ENCODE data around the gene SNAPC4. TPM values are rescaled to one million over a fixed set of nuclear protein-coding genes. Genes with fewer than 3 reads are reported as not detected.
A peak's percentile ranks its signal among the peaks of the same experiment; 100 is the strongest.
"Not testable (repeated sequence)": the region's sequence is repeated elsewhere in the genome, so short reads cannot be mapped to it uniquely, and the experiment has no call there.

Gene SNAPC4
- polyA plus RNA-seq, 3 donors: 4.3 to 6.7 (median 4.9) TPM

DNA sequence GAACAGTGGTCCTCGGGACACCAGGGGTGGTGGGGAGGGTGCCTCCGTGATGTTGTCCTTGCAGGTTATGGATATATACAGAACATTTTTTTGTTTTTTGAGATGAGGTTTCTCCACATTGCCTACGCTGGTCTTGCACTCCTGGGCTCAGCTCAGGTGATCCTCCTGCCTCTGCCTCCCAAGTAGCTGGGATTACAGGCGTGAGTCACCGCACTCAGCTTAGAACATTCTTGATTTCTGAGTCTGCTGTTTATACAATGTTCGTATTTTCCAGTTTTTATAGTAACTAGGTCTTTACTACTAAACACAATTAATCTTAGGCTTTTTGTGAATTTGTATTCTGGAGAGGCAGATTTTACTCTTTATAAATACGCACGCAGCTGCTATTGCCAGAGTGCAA is 16.5 kb upstream of the SNAPC4 start:
- no peak overlapping the region for H3K27ac ChIP-seq (ENCODE audit: low read depth, low read length)
- 96 to 98% (median 96%) methylated on average over 8 of the region's 8 CpGs for WGBS, 3 donors

DNA sequence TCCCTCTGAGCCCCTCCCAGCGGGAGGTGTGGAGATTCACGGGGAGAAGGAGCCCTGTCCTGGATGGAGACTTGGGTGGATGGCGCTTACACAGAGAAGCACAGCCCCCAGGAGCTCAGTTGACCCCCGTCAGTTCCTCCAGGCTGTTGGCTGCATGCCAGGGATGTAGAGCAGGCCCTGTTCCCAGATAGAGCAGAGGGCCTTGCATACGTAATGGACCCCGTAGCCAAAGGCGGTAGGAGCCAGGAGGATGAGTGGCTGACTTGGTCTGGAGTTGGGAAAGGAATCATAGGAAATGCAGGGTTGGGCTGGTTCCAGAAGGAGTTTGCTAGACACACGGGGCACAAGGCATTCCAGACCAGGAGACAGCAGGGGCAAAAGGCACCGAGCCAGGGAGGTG is 13.0 kb upstream of the SNAPC4 start:
- H3K27ac ChIP-seq (ENCODE audit: low read depth, low read length): no peak overlapping the region
- WGBS, 3 donors: 66 to 73% (median 69%) methylated on average over 9 of the region's 9 CpGs

DNA sequence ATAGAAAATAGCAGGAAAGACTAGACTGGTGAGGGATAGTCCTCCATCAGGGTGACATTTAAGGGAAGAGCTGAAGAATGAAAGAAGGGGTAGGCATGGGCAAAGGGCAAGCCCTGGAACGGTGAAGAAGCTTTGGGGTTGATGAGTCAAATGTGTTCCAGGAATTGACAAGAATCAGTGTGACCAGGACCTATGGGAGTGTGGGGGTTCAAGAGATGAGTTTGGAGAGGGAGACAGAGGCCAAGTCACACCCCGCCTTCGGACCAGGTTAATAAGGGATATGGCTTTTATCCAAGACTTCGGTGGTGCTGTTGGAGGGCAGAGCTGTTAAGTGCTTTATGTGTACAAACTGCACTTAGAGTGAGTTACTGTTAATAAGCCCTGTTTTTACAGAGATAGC is 11.4 kb upstream of the SNAPC4 start:
- 21 to 49% (median 48%) methylated on average over 4 of the region's 4 CpGs for WGBS, 3 donors
- no peak overlapping the region for H3K27ac ChIP-seq (ENCODE audit: low read depth, low read length)

DNA sequence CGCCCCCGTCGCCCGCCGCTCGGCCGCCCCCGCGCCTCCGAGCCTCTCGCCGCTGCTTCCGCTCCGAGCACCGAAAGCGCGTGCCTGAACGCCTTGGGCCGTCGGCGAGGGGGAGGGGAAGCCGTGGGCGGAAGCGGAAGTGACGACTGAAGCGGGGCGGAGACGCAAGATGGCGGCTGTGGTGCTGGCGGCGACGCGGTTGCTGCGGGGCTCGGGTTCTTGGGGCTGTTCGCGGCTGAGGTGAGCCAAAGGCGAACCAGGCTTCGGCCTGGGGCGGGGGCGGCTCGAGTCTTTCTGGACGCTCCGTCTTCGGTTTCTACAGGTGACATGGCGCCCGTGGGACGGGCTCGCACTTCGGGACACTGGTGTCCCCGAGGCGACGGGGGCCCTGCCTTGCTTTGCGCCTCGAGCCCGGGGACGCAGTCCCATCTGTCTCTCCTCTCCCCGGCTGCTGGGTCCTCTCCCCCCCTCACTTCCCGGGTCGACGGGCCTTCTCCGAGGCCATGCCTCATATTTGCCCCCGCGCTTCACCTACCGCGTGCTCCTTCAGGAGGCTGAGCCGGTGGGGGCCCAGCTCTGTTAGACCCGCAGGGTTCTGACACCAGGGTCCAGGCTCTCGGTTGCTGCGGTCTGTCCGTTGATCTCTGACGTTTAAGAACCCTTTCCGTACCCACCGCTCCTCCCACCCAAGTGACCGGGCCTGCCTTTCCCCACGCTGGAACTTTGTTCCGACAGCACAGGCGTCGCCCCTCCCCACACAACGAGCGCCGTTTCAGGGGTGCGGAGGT is 10.7 kb upstream of the SNAPC4 start, which contains the start of the genes ENTR1 and PMPCA:
ENTR1 (minus strand) TSS at position 115 of the 788 bp plus-strand sequence. CDS start 217 bp downstream, outside the sequence.
PMPCA (plus strand) TSS at position 159 of the 788 bp plus-strand sequence; CDS start at position 170, 11 bp downstream.
- peak within 1 kb of the TSS; percentile 73 for H3K27ac ChIP-seq (ENCODE audit: low read depth, low read length)
- WGBS, 3 donors: 0 to 1% (median 0%) methylated on average over 68 to 83 of the region's 83 CpGs

DNA sequence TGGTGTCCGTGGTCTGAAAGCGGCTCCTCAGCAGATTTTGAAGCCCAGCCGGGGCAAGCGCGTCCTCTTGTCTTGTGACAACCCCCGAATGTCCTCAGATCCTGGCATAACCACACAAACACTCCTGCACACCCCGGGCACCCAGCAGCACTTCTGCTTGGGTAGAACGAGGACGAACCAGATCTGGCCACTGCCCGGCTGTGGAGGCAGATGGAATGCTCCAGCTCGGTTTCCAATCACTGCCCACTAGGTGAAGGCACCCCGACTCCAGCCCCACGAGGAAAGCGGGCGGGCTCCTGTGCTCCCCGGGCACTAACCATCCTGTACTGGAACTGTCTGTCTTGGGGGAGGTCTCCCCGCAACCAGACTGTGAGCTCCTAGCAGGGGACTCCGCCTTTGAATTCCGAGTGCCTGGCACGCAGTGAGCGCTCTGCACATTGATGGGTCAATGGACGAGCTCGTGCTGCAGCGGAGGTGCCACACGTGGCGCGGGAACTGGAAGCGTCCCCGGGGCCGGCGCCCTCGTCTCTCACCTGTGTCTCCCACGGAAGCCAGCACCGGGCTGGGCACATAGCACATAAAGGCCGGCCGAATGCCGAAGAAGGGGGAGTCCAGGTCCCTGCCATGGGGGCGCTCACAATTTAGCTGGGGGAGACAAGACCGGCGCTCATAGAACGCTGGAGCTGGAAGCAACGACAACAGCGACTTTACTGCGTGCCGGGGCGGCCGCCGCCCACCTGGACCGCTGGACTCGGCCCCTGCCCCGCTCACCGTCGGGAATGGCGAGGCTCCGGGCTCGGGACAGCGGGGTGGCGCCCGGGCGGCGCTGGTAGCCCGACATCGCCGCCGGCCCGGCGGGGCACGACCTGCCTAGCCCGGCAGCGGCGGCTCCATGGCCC is 9.8 kb upstream of the SNAPC4 start:
- 8 to 11% (median 9%) methylated on average over 64 to 71 of the region's 71 CpGs for WGBS, 3 donors
- no peak overlapping the region for H3K27ac ChIP-seq (ENCODE audit: low read depth, low read length)

DNA sequence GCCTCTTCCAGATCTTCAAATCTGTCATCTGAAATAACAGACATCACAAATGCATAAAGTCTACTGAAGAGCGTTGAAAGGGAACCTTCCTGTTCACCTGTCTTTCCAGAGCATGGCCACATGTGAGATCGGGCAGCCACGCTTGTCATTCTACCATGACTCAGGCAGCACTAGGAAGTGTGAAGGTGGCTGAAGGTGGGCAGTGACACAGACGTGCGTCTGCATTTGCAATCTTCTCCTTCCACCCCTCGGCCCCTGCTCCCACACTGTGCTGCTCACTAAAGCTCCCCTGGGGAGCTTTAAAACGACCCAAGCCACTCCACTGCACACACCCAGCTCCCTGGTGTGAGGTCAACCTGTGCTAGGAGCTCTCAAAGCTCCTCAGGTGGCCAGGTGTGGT is 7.9 kb upstream of the SNAPC4 start:
- WGBS, 3 donors: 86 to 89% (median 87%) methylated on average over 7 of the region's 7 CpGs
- no peak overlapping the region for H3K27ac ChIP-seq (ENCODE audit: low read depth, low read length)

DNA sequence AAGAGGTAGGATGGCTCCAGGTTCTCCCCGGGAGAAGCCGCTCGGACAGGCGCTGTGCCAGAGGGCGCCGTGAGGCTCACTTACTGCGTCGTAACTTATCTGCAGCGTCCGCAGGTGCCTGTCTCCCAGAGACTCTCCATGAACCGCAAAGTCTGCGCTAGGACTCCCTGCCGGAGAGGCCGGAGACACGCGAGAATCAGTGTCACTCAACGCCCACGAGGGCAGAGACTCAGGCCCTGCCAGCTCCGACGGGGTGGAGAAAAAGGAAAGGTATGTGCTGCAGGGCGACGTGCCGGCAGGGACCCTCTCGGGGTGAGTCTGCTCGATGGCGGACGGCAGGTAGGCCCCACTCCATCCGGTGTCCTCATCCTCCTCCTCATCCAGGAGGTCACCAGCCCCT is 7.1 kb upstream of the SNAPC4 start:
- 91 to 94% (median 93%) methylated on average over 28 of the region's 28 CpGs for WGBS, 3 donors
- H3K27ac ChIP-seq (ENCODE audit: low read depth, low read length): not testable (repeated sequence)

DNA sequence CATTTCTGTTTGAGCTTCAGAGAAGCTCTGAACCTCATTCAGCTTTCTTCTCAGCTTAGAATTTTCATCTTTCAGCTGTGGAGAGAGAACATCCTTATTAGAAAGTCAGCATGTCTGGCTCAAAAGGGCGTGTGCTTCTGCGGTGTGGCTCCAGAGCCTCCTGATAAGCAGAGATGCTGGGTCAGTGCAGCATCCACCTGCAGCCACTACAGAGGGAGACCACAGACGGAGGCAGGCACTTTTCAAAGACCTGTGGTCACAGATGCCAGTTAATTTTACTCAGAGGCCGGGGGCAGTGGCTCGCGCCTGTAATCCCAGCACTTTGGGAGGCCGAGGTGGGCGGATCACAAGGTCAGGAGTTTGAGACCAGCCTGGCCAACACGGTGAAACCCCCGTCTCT is 5.9 kb upstream of the SNAPC4 start:
- H3K27ac ChIP-seq (ENCODE audit: low read depth, low read length): not testable (repeated sequence)
- 91 to 93% (median 93%) methylated on average over 10 of the region's 10 CpGs for WGBS, 3 donors

DNA sequence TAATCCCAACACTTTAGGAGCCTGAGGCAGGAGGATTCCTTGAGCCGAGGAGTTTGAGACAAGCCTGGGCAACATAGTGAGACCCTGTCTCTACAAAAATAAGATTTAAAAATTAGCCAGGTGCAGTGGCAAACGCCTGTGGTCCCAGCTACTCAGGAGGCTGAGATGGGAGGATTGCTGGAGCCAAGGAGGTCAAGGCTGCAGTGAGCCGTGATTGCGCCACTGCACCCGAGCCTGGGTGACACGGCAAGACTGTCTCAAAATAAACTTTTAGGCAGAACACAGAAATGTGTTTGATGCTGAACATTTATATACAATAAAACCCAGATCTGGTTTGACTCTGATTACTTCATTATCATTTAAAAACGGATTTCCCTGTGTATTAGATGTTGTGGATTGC is 5.5 kb upstream of the SNAPC4 start:
- H3K27ac ChIP-seq (ENCODE audit: low read depth, low read length): no peak overlapping the region
- 82 to 87% (median 86%) methylated on average over 7 of the region's 7 CpGs for WGBS, 3 donors

DNA sequence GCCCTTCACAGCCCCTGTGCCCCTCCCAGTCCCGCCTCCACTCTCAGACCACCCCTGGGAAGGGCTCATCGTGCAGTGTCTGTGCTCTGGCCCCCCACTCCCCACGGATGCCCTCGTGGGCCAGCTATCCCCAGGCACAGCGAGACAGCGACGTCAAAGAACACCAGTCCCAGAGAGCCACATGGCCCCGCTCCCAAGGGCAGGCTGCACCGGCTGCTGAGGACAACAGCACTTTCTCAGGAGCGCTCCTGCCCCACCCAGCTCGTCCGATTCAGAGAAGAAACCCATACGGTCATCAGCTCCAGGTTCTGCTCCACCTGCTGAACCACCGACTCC is 4.8 kb upstream of the SNAPC4 start:
- no peak overlapping the region for H3K27ac ChIP-seq (ENCODE audit: low read depth, low read length)
- 87 to 92% (median 91%) methylated on average over 14 of the region's 14 CpGs for WGBS, 3 donors

DNA sequence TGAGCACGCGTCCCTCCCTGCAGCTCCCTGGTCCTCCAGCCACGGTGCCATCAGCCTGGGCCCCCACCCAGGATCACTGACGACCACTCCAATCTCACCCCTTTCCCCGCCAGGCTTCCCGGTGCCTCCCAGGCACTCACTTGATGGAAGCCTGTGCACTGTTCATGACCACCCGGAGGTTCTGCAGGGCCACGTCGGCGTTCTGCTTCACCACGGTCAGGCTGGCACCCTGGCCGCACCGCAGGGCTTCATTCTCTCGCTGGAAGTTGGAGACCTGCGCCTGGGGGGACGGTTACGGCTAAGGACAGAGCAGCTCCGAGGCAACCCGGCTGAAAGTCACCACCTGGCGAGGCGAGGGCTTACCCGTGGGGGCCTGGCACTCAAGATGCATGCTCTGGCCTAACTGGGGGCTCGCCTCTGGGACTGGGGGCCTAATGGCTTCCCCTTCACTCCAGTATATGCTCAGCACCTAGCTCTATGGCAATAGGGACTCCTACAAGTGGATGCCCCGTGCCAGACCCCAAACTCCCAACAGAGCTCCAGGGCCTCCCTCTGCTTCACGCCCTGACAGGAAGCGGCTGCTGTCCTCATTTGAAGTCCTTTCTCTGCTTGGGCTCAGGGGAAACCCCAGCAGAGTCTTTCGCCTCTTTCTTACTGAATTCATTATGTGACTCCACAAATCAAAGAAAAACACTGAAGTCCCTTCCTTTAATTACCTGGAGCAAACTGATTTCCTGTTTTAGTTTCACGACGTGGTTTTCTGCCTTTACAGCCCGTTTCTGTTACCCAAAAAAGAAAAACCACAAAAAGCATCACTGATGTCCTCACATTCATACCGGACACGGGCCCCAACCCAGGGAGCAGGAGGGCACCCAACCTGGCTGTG is 4.2 kb upstream of the SNAPC4 start:
- no peak overlapping the region for H3K27ac ChIP-seq (ENCODE audit: low read depth, low read length)
- 82 to 90% (median 86%) methylated on average over 32 of the region's 32 CpGs for WGBS, 3 donors

DNA sequence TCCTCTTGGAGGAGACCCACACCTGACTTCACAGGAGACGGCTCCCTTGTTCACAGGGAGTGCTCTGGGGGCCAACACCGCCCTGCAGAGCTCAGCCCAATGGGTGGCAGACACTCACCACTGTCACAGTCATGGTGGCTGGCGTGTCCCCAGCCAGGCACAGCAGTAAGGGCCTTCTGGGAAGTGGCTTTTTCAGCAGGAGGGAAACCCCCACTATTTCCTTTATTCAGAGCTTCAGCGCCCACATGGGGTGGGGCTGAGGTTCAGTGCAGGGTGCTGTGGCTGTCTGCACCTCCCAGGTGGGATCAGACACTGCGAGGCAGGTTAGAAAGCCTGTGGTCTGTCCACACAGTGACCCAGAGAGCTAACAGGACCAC is 3.6 kb upstream of the SNAPC4 start:
- 82 to 91% (median 83%) methylated on average over 5 of the region's 5 CpGs for WGBS, 3 donors

DNA sequence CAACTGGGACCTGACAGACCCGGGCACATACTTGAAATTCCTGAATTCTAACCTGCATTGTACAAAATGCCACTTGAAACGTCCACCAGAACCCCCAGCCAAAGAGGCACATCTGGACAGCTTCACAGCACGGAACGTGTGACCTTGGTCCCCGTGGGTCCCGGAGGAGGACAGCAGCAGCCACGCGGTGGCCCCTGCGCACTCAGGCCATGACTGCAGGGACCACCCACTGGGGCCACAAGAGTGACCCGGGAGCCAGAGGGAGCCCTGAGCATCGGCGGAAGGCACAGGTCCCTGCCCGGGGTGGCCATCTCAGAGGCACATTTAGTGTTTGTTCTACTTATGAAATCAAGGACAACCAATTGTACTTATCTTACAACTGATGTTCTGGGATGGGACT is 2.1 kb upstream of the SNAPC4 start:
- 47 to 81% (median 78%) methylated on average over 13 of the region's 13 CpGs for WGBS, 3 donors
- H3K27ac ChIP-seq (ENCODE audit: low read depth, low read length): no peak overlapping the region

More for the DNA sequence above, 3.6 kb upstream of the SNAPC4 start:
- no peak overlapping the region for H3K27ac ChIP-seq (ENCODE audit: low read depth, low read length)

DNA sequence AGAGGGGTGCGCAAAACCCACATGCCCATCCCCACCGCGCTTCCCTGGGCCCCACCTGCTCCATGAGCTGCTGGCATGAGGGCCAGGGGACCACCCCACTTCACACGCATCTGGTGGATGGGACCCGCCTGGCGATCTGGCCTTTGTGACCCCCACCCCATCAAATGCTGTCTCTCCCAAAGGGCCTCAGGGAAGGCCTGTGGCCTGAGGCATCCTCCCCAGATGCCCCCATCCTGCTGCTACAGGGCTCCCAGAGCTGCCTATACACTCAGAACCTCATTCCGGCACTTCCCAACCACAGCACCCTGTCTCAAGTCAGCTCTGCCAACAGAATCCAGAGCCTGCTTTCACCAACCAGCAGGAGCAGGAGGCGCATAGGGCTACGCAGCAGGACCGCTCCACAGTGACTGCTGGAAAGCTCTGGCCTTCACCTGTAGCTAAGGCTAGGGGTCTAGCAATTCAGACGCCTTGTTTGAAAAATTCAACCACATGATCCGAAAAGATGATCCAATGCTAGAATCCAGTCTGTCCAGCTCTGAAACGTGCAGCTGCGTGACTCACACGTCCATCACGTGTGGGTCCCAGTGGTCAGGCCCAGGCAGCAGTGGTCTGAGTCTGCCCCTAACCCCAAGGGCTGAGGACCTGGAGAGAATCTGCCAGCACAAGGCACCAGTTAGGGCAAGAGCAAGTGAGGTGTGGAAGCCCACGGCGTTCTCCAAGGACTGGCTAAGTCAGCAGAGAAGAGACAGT is 1.4 kb upstream of the SNAPC4 start:
- whole genome bisulfite sequencing, 3 donors: 88 to 94% (median 93%) methylated on average over 18 of the region's 18 CpGs
- no peak overlapping the region for H3K27ac ChIP-seq (ENCODE audit: low read depth, low read length)

DNA sequence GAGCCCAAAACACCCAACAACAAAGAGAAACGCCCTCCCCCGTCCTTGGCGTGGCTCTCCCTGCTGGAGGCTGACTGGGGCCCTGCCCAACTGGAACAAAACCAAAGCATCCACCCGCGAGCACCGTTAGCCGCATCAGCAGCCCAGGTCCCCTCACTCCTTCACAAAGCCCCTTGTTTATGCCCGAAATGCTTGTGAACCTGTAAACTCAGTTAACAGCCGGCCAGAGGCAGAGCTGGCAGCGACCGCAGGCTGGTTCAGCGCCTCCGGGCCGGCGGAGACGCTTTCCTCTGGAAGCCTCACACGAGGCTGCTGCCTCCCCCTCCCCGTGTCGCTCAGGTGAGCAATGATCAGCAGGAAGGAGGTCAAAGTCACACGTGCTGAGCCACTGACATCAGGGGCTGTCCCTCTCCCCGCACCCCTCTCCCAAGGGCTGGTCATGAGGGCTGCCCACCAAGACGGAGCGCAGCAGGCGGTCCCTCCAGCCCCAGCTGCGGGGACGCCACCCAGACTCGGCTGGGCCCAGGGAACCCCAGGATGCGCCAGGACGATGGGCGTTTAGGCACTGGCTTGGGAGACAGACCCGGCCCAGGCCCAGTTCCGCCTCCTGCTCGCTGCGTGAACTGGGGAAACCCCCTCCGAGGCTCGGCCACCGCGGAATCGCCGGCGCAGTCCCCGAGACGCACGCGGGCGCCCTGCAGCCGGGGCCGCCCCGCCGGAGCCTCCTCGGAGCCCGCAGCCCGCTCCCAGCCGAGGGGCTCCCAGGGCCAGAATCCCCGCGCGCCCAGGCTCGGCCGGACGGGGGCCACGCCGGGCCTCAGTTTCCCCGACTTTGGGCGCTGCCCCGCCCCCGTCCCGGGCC is 563 bp downstream of the SNAPC4 start:
- 1 to 2% (median 1%) methylated on average over 56 to 67 of the region's 67 CpGs for whole genome bisulfite sequencing, 3 donors
- H3K27ac ChIP-seq (ENCODE audit: low read depth, low read length): no peak overlapping the region

DNA sequence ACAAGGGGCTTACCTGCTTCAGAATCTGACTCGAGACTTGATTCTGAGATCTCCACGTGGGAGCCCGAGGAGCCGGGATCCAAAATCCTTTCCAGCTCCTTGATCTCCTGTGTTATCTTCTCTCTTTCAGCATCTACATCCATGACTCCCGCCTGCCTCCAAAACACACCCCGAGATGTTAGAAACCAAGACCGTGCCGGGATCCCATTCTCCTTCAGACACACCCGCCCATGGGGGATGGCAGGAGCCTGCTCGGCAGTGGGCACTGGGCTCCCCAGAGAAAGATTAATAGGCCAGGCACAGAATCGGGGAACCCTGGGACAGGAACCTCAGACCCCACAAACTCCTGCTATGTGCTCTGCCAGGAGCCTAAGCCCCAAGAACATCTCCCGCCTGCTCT is 1.7 kb downstream of the SNAPC4 start:
- 91 to 97% (median 93%) methylated on average over 12 of the region's 12 CpGs for WGBS, 3 donors
- H3K27ac ChIP-seq (ENCODE audit: low read depth, low read length): no peak overlapping the region

DNA sequence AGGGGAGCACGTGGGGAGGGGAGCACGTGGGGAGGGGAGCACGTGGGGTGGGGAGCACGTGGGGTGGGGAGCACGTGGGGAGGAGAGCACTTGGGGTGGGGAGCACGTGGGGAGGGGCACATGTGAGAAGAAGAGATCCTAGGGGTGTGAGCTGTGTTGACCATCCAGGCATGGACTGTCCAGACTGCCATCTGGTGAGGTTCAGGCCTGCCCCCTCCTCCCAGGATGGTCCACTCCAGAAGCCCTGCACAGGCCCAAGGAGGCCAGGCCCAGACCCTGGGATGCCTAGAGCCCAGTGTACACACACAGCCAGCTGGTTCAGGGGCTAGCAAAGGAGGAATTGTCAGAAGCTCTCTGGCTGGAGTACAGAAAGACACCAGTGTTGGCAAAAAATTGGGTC is 2.3 kb downstream of the SNAPC4 start:
- no peak overlapping the region for H3K27ac ChIP-seq (ENCODE audit: low read depth, low read length)
- 57 to 70% (median 57%) methylated on average over 6 of the region's 6 CpGs for WGBS, 3 donors

Measured in adipose tissue (tissue), 3 donors.